Osteoblast (primary cell): ENCODE results near the gene CRADD. TPM values are rescaled to one million over a fixed set of nuclear protein-coding genes. Genes with fewer than 3 reads are reported as not detected.

ENCODE experiments used
- DNase-seq: peaks from one replicate; pipeline ENCODE4 v3.0.0; 2011; ENCODE audit warnings: low spot score, mixed read lengths; ENCODE audit not compliant: insufficient read length; ENCODE audit errors: missing footprints
- H2AFZ ChIP-seq: 2 replicates; pipeline ENCODE4 v1.6.0; 2011; ENCODE audit warnings: mild to moderate bottlenecking, low read length
- H3K27ac ChIP-seq: 2 replicates; pipeline ENCODE4 v1.5.1; 2011; ENCODE audit warnings: mild to moderate bottlenecking, low read depth, low read length, moderate library complexity
- H3K27me3 ChIP-seq: 2 replicates; pipeline ENCODE4 v1.6.0; 2012; ENCODE audit warnings: mild to moderate bottlenecking, control low read depth, inconsistent platforms, low read length, moderate library complexity; ENCODE audit not compliant: insufficient read depth
- H3K36me3 ChIP-seq: 2 replicates; pipeline ENCODE4 v1.5.1; 2011; ENCODE audit warnings: mild to moderate bottlenecking, low read length, control low read depth, moderate library complexity; ENCODE audit not compliant: insufficient read depth
- H3K4me1 ChIP-seq: 2 replicates; pipeline ENCODE4 v1.5.1; 2011; ENCODE audit warnings: mild to moderate bottlenecking, low read length, control low read depth, moderate library complexity; ENCODE audit not compliant: insufficient read depth
- H3K4me2 ChIP-seq: 2 replicates; pipeline ENCODE4 v1.6.0; 2011; ENCODE audit warnings: mild to moderate bottlenecking, low read length; ENCODE audit not compliant: insufficient read depth
- H3K4me3 ChIP-seq: fragments of 200-600 bp; sonication (generic); 3 replicates; pipeline ENCODE4 v1.5.1; 2012; ENCODE audit warnings: mild to moderate bottlenecking, low read length, inconsistent platforms; ENCODE audit not compliant: insufficient read depth
- H3K79me2 ChIP-seq: 2 replicates; pipeline ENCODE4 v1.6.0; 2012; ENCODE audit warnings: mild to moderate bottlenecking, low read length, control low read depth, inconsistent platforms; ENCODE audit not compliant: insufficient read depth
- H3K9me3 ChIP-seq: 2 replicates; pipeline ENCODE4 v1.5.1; 2011; ENCODE audit warnings: low read depth, low read length, control low read depth
- H4K20me1 ChIP-seq: 2 replicates; pipeline ENCODE4 v1.6.0; 2012; ENCODE audit warnings: mild to moderate bottlenecking, low read length, control low read depth; ENCODE audit not compliant: insufficient read depth
- total RNA-seq: library from RNA; depleted of rRNA; stranded (reverse); fragments of >200 nt; gene quantifications from 2 replicates; pipeline ENCODE4 v1.2.3, GENCODE V29; 2012
- TF ChIP-seq, protein P1 (sequence below): IDR thresholded peaks from 2 replicates; pipeline ENCODE4 v1.5.1; 2011; ENCODE audit warnings: mild to moderate bottlenecking, low read depth, low read length, moderate library complexity; ENCODE audit errors: extremely low read depth

The CRADD gene
- total RNA-seq, 1 donor = 15.6 TPM

DNA sequence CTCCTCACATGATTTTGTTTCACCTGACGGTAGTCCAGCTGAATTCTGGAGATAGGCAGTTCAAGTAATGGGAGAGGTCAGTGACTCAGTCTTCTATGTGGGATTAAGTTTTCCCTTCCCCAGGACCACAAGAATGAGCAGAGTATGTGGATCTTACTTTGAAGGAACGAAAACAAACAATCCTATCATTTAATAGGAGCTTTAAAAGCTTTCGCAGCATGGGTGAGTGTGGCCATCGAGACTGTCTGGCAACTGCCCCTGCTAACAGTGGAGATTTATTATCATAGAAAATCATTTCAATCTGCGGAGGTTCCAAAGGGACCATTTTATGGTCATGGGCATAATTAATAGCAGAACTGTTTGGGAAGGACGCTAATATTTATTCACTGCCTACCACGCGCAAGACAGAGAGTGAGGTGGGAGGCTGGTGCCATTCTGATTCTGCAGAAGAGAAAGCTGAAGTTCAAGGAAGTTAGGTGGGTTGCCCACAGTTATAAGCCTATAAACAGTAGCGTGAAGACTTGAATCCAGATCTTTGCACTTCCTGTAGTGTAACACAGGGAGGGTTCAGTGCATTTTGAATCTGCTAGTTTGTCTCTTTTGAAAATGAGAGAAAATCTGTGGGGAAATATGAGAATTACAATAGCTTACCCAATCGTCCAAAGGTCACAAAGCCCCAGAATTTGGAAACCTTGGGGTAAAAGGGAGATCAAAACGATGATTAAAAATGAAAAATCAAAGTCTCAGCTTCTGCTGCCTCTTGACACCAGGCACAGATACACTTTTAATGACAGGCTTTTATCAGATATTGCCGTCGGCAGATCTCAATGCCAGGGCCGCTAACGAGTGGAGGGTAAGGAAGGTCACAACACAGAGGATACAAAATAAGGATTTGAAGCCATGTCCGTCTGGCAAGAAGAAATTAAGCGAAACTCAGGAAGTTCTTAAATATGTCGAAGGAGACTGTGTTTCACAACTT, 209.6 kb downstream of the CRADD start:
- H3K4me2 ChIP-seq = peak overlapping the region; percentile 32
- no peaks in the 10 kb centered on the region for H3K27me3 ChIP-seq
- H4K20me1 ChIP-seq = no peaks in the 10 kb centered on the region
- H2AFZ ChIP-seq = no peak overlapping the region
- DNase-seq = peak; percentile 73
- H3K27ac ChIP-seq = peak overlapping the region; percentile 49
- peaks cover 46% of the 10 kb centered on the region for H3K4me1 ChIP-seq
- TF ChIP-seq, protein P1, sequence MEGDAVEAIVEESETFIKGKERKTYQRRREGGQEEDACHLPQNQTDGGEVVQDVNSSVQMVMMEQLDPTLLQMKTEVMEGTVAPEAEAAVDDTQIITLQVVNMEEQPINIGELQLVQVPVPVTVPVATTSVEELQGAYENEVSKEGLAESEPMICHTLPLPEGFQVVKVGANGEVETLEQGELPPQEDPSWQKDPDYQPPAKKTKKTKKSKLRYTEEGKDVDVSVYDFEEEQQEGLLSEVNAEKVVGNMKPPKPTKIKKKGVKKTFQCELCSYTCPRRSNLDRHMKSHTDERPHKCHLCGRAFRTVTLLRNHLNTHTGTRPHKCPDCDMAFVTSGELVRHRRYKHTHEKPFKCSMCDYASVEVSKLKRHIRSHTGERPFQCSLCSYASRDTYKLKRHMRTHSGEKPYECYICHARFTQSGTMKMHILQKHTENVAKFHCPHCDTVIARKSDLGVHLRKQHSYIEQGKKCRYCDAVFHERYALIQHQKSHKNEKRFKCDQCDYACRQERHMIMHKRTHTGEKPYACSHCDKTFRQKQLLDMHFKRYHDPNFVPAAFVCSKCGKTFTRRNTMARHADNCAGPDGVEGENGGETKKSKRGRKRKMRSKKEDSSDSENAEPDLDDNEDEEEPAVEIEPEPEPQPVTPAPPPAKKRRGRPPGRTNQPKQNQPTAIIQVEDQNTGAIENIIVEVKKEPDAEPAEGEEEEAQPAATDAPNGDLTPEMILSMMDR = no peak
- H3K9me3 ChIP-seq = no peaks in the 10 kb centered on the region
- no peaks in the 10 kb centered on the region for H3K79me2 ChIP-seq
- H3K36me3 ChIP-seq = no peaks in the 10 kb centered on the region
- H3K4me3 ChIP-seq = no peak overlapping the region

DNA sequence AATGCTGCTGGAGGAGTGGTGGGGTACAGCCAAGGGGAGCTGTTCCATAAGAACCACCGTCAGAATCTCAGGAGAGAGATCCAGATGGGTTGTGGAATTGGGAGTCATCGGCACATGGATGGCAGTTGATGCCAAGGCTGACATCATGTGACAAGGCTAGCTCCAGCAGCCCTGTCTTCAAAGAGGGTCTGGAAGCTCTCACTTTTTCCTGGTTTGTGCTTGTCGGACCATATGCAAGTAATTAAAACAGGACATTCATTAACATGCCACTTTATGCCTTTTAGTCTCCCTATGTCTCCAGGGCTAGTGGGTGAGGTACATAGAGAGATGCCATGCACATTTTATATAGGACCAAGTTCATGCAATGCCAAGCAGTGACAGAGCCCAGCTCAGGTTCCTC, 211.8 kb downstream of the CRADD start:
- Histone ChIP-seq H2AFZ (no peak overlapping the region), H3K4me2 (no peak overlapping the region), H3K27ac (no peak overlapping the region), H3K4me1 (peaks cover 32% of the 10 kb centered on the region), H3K27me3 (no peaks in the 10 kb centered on the region), H3K9me3 (no peaks in the 10 kb centered on the region), H3K79me2 (no peaks in the 10 kb centered on the region), H3K4me3 (no peak overlapping the region), H4K20me1 (no peaks in the 10 kb centered on the region), H3K36me3 (no peaks in the 10 kb centered on the region)
- no peak for DNase-seq
- TF ChIP-seq, protein P1 = no peak

DNA sequence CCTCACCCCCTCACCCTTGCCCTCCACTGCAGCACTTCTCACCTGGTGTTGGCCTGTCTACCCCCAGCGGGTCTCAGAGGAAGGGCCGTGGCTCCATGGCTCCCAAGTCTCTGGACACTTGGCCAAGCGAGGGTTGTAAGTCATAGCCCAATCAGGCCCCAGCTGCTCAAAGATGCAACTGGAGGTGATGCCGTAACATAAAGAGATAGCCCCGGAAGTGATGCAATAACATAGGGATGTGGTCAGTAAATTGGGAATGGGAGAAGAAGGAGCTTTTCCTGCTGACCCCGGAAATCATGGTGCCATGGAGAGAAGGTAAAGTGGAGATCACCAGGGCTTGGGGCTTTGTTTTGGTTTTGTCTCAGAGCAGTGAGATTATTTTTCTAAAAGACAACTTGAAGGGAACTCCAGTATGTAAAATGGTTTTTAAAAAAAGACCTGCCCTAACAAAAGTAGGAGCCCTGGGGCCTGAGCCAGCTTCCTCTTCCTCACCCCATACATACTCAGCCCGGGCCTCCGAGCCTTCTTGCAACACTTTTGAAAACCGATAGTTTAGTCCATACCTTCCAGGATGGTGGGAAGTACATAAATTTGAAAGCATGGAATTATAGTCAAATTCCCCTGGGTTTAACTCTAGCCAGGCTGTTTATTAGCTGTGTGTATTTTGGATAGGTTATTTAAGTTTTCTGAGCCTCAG, 212.5 kb downstream of the CRADD start:
- no peak overlapping the region for H3K4me2 ChIP-seq
- H3K4me1 ChIP-seq = peaks cover 32% of the 10 kb centered on the region
- H3K4me3 ChIP-seq = no peak overlapping the region
- no peaks in the 10 kb centered on the region for H3K9me3 ChIP-seq
- H3K27ac ChIP-seq = no peak overlapping the region
- TF ChIP-seq, protein P1 = no peak
- H4K20me1 ChIP-seq = no peaks in the 10 kb centered on the region
- DNase-seq = no peak
- no peaks in the 10 kb centered on the region for H3K79me2 ChIP-seq
- H3K36me3 ChIP-seq = no peaks in the 10 kb centered on the region
- H2AFZ ChIP-seq = no peak overlapping the region
- no peaks in the 10 kb centered on the region for H3K27me3 ChIP-seq
